CD4-positive, alpha-beta T cell treated with Interleukin-21 for 1 hour (primary cell): ENCODE data around the gene HOXB2.

Experiments
- DNase-seq: peaks from one replicate; pipeline ENCODE4 v3.0.0-alpha.2; 2020

Gene HOXB2

DNA sequence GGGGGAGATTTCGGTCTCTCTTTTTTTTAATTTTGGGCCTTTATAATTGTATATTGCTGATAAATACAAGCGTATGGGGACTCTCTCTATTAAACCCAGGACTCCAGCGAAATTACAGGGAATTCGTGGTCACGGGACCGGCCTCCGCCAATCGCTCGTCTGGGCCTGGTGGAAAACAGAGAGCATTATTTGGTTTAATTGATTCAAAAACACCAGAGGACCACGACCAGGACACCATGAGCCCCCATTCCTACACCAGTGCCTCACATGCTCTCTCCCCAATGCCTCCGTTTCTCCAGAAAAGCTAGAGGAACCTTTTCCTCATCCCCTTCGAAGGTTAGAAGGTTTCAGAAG, at the start of gene HOXB2:
Gene HOXB2, minus strand, starts transcription at position 88 of the 354 bp plus-strand sequence. CDS start 198 bp downstream, outside the sequence.
- DNase-seq: no peak

DNA sequence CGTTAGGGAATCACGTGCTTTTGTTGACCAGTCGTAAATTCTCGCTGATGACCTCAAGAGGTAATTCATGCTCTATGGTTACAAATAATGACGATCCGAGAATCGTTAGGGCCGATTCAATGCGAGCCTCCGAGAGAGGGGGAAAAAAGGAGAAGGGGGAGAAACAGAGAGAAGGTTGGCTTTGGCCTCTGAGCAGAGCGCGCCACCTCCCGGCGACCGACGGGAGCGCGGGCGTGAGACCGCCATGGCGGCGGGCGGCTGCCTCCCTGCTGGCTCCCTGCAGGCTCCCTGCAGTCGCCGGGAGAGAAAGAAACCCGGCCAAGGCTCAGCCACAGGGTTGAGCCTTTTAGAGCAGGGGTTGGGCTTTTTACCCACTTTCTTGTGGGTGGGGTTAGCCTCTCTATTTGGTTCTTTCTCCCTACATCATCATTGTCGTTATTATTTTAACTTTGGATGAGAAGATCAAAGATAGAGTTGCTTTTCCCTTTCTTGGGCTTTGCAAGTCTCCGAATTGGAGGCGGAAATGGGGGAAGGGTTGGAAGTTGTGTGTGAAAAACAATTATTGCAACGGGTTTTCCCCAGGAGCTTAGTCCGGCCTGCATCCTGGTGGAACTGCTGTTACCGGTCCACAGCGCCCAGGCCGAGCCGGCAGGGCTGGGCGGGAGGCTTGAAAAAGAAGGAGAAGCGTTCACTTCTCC, 49.1 kb upstream of the HOXB2 start:
- DNase-seq: peak; percentile 82

DNA sequence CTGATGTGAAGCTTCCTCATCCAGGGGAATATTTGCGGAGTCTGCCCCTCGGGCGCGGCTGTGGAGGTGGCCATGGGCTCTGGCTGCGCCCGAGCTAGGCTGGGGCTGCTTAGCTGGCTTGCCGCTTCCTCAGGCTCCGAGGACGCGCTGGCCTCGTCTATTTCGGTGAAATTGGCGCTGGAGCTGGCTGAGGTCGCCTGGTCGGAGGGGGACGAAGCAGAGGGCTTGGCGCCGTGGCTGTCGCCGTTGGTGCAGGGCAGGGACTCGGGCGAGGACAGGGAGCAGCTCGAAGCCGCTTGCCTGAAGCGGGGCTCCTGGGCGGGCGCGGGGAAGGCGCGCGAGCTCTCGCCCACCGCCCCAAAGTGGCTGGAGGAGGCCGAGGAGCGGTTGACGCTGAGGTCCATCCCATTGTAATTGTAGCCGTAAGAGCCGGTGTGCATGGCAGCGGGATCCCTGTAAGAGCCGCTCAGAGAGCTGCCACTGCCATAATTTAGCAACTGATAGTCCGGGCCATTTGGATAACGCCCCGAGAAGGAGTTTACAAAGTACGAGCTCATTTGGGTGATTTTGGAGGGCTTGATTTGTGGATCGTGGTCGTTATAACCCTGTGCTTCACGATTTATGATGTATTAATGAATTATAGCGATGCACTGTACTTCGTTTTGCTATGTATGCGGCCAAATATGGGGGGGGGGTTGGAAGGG, 48.4 kb upstream of the HOXB2 start, which contains the start of gene HOXB5:
Gene HOXB5, minus strand, starts transcription at position 654 of the 704 bp plus-strand sequence. Its CDS starts 97 bp downstream, at position 557.
- no peak for DNase-seq

DNA sequence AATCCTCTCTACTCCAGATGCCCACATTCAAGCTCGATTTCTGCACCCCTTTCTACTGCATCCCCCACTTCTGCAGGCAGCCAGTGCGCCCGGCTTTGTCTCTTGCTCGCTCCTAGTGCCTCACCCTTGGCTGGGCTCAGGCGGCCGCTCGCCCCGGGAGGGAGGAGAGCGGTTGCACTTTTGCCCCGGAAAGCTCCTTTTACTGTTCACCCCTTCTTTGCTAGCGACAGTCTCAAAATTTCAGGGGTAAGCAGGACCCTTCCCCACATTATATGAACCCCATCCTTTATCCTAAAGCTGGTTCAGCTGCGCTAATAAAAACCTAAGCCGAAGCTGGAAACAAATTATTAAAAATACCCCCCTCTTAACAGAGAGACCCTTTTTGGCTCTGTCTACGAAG, 47.7 kb upstream of the HOXB2 start:
- DNase-seq: no peak

DNA sequence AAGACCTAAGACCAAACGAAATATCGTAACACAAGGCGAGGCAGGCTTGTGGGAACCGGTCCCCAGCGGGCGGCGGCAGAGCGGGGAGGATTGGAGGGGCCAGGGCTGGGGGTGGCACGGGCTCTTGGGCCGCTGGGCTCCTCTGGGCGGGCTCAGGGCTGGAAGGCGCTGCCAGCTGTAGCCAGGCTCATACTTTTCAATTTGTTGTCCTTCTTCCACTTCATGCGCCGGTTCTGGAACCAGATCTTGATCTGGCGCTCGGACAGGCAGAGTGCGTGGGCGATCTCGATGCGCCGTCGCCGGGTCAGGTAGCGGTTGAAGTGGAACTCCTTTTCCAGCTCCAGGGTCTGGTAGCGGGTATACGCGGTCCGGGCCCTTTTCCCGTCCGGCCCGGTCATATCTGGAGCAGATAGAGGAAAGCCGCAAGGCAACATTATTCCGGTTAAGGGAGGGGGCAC, 47.2 kb upstream of the HOXB2 start:
- no peak for DNase-seq

DNA sequence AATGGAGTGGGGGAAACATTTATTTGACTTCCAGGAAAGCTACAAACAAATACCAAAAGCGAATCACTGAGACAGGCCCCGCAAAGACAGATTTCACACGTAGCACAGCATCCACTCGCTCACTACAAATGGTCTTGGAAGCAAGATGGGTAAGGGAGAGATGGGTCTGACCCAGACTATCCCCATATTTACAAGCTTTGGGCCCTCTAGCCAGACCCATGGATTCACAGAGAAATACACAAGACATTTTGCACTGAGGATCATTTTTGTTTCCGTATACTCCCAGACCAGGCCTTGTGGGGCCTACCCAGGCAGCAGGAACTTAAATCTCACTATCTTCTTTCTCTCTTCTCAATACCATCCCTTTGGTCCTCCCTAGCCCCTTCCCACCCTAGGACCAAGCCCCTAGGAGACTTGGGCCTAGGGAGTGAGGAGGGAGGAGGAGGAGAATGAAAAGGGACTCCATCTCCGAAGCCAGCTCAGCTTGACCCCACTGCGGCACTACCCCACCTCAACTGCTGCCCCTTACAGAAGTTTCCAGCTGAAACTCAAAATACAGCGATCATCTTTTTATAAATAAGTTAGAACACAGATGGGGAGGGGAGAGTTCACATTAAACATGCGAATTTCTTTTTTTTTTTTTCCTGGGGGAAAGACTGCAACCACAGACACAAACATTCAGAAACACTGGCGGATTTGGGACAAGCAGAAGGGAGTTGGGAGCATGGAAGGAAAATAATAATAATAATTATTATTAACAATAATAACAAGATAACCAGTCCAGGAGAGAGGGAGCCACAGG, 46.5 kb upstream of the HOXB2 start:
- no peak for DNase-seq

DNA sequence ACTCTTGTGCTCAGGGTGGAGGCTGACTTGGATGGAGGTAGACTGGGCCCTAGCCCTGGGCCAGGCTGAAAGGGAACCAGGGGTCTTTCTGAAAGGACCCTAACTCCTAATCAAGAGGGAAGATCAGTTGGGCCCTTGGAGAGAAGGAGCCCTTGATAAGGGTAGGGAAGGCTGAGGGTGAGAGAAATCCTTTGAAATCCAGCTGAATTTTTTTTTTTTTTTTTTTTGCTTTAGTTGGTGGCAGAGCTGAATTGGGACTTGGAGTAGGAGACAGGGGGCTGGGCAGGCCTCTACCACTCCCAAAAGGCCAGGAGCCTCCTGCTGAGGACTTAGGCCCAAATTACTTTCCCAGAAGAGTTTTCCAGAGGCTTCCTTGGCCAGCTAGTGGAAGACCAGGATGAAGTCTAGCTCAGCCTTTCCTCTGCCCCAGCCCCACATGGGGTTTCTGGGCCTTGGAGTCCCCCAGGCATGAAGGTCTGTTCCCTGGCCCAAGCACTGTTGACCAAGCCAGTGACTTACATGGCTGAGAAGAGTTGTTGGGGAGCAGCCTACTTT, 45.8 kb upstream of the HOXB2 start:
- DNase-seq: no peak

DNA sequence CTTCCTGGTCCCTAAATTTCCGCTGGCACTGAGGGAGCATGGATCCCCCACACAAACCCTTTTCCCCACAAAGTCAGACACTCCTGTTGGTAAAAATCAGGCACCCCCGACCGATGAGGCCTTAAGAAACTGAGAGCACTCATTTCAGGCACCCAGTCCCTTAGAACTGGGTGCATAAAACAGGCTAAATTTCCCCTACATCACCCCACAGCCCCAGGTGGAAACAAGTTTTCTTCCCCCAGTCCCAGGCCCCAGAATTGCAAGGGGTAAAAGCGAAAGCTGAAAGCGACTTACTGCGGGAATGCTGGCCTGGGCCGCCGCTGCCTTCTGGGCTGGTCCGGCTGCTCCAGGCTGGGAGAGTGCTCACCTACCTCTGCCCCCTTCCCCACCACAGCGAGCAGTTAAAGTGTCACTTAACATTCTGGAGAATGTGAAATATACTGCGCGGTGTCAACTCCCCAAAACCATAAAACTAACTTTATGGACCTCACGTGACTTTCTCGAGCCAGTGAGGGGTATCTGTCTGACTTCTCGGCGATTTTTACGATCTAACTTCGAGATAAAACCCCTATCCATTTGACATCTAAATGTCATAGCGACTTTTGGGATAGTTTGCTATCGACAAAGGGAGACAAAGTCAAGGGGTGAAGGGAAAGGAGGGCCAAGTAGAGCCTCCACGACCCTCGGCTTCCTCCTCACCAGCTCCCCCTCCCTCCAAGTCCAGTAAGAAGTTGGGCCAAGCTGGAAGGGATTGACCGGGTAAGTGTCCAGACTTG, 45.1 kb upstream of the HOXB2 start, which contains the start of gene HOXB3:
Gene HOXB3, minus strand, starts transcription at position 411 of the 776 bp plus-strand sequence. CDS start 37,767 bp downstream, outside the sequence.
- no peak for DNase-seq

DNA sequence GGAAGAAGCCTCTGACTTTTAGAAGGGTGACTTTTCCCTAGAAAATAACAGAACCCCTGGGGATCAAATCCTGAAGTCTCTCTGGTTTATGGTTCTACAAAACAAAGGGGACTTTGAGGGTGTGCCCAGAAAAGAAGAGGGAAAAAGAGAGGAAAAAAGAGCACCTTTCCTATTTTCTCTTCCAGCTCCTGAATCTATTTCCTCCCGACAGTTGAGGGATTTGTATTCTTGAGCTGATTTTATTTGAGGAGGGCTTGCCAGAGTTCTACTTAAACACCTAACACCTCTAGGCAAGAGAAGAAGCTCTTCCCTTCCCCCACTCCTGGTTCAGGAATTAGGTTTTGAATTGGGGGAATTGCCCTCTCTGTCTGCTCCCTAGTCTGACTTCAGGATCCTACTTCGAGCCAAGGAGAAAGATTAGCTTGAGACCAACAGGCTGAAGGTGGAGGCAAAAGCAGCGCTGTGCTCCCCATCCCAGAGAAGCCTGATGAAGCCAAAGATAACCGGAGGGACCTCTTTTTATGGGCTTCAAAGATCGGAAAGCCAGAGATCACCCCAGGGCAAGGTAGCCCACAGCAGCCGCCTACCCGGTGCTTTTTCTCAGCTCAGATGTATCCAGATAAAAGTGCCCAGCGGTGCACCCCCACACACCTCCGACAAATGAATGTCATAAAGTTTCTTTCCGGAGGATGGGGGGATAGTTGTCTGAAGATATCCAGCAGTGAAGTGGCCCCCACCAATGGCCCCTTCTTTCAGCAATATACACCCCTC, 44.3 kb upstream of the HOXB2 start:
- no peak for DNase-seq

DNA sequence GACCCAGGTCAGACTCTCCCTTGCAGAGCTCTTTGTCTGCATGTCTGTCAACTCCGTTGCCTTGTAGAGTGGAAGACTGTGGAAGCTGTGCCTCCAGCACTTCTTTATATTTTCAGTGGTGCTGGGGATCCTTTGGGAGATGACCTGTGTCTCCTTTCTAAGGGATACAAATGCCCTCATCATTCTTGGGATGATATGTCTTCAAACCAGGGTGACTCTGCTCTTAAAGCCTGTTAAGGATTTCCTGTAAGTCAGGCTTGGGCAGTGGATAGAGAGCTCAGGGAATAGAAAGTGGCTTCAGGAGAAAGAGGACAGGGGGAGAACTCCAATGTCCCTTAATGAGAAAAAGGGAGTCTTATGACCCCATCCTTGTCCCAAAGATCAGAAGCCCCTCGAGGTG, 43.6 kb upstream of the HOXB2 start:
- no peak for DNase-seq

DNA sequence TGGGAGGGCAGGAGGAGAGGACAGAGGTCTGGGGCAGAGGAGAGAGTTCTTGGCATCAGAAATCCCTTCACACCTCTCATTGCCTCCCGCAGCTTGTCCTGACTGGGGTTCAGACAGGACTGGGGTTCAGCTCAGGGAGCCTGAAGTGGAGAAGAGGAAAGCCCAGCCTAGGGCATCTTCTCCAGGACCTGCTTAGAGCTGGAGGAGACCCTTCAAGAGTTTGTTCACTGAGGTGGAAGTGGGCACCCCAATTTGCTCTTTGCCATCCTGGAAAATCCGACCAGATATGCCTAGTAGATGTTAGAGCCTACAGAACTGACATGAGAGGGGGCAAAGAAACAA, 43.1 kb upstream of the HOXB2 start:
- DNase-seq: no peak

DNA sequence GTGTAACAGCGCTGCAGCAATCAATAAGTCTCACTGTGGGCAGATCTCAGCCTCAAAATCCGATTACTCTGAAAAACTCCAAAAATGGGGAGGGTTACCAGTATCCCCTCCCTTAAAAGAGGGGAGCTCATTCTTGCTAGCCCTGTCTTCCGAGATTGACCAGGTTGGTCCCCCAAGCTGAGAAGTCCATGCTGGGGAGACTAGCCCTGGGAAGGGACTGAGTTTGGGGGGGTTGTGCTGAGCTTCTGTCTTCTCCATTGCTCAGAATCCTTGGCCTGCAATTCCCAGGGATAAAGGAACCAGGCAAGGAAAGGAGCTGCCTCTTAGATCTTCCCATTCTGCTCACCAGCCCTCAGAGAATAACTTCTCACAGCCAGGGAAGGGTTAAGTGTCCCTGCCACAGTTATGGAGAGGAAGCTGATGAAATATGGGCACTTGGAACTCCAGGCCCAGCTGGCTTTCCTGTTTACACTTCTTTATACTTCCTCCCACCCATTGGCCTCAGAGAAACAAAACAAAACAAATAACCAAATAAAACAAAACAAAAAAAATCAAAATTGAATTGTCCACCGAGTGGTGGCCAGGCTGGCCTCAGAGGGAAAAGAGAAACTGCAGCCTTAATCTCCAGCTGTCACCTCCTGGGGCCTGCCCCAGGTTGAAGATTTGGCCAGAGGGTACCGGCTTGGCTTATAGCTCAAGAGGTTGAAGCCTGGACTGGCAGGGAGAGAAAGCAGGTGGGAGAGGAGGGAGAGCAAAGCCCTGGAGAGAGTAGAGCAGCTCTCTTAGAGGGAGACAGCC, 42.6 kb upstream of the HOXB2 start:
- no peak for DNase-seq

DNA sequence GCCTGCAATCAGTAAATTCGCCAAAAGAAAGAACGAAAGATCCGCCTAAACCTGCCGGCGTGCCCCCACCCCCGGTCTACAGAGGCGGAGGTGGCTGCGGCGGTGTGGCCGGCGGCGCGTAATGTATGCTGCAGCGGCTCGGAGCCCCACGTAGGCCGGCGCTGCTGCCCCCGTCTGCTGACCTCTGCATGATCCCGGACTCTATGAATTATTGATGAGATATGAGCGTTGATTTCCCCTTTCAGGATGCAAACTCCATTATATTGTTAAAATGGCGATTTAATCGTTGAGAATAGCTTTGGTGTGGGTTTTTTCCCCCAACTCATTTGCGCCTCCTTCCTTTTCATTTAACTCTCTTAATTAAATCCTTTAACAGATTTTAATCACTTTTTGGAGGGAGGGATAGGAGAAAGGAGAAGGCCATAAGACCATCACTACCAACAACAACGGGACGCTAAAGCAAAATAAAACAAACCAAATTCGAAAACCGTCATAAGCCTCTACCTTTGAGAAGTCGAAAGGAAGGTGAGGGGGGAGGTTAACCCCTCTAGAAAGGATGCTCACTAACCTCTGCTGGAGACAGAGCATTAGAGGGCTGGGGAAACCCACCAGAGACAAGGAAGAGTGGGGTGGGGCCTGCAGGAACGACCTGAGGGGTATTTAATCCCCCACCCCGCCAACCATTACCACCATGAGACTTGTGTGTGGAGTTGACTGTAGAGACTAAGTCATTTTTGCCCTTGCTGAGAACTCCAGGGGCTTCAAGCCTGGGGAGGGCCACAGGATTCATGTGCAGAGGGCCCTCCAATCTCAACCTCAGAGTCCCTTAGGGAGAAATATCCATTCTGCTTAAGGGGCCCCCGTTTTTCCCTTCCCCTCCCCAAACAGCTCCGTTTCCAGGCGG, 41.7 kb upstream of the HOXB2 start:
- no peak for DNase-seq

DNA sequence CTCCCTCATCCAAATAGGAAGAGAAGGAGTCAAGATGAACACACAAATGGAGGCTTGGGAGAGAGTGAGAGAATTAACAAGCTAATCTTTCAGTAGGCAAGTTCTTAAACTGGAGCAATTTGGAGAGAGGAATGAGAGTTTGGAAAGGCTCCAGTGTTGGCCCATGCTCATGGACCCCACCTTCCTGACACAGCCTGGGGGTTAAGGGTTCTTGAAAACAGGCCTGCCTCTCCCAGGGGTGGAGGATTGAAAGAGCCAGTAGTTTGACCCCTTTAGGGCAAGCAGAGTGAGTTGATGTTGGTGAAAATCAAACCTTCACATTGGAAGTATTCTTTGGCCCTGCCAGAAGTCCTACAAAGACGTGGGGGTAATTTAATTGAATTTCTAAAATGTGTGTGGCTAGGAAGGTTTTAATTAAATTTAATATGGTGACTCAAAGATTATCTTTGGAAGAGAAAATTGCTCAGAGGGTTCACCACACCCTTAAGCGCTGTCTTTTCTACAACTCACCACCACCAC, 39.4 kb upstream of the HOXB2 start:
- DNase-seq: no peak

DNA sequence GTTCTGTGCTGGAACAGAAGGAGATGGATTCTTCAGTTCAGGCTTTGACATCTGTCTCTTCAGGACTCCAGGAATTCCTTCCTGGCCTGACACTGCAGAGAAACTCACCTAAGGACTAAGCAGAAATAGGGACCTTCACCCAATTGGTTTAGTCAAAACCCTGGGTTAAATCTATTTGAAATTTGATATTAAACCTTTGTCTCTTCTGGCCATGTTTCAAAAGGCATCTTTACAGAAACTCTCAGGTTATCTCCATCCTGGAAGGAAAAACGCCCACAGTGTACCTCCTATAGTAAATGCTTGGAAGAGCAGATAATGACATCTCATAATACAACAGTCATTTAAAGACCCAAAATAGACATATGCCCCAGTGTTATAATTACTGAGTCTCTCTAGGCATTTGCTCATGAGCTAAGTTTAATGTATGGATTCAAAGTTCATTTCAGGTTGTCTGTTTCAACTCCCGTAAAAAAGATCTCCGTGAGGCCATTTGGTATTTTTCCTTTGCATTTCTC, 38.9 kb upstream of the HOXB2 start:
- DNase-seq: no peak

DNA sequence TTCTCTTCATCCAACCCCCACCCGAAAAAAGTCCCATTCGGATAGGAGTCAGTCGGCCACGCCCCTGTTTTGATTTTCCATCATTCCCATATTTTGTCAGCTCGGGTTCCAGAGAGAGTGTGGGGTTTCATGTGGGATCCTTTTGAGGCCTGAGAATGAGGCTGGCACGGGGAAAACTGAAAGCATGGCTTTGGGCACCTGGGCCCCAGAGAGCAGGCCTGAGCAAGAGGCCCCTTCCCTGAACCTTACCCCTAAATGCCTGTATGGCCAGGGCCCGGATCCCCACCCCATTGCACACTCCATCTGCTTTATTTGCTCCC, 37.8 kb upstream of the HOXB2 start:
- no peak for DNase-seq

DNA sequence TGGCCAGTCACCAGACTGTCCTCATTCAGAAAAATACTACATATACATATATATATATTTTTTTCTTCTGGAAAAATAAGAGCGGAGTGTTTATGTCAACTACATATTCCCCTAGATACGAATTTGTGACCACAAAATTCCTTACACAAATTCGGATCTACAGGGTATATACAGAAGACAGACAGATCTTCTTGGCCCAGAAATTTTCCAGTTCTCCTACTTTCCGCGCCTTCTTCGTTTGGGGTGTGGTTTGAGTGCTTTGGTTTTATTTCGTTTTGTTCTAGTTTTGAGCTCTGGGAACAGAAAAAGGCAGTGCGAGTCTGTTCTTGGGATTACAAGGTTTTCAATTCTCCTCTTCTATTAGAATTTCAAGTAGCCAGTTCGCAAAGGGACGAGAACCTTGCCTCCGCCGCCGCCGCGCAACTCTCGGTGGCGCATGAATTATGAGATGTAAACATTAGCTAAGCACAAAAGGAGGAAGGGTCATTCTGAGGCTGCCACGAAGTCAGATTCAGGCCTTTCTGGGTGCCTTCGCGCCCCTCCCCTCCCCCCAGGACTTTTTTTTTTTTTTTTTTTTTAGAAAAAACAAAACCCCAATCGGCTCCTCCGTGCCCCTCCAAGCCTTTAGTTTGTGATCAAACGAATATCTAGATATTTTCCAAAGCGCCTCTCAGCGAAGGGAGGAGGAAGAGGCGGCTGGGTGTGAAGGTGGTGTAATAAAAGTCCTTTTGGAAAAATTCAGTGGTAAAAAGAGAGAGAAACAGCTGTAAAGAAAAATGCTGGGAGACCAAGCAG, 35.0 kb upstream of the HOXB2 start:
- DNase-seq: no peak

DNA sequence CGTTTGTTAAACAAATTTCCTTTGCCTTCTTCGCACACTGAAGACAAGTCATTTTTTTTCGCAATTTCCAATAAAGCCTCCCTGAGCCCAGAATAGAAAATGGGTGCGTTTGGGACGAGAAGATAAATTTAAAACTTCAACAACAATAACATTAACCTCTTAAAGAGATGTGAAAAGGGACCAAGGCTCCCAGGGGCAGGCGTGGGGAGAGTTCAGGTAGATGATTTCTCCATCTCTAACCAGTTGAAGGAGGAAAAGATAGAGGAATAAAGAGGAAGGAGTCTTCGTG, 34.5 kb upstream of the HOXB2 start:
- DNase-seq: no peak
